NCI-H2029 (cell line): Measurements from ENCODE around the gene CACNA2D3.

Experiments
- DNase-seq: peaks from one replicate; lab custom pipeline; 2025; lab: John Stamatoyannopoulos, UW

The CACNA2D3 gene

DNA sequence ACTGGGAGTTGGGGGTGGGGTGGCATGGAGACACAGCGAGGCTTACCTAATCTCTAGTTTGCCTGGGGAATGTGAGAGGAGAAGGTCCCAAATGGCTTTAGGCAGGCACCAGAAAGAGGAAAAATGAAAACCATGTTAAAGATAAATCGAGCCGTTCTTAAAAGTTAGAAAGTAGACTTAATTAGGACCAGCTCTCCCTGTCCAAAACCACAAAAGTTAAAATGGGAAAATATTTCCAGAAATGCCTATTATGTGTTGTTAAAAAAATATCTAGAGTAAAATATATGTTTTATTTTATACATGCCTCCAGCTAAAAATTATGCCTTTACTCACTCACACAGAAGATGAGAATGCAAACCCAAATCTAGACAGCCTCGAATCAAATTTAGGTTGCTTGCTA is 755.4 kb downstream of the CACNA2D3 start:
- no peak for DNase-seq

DNA sequence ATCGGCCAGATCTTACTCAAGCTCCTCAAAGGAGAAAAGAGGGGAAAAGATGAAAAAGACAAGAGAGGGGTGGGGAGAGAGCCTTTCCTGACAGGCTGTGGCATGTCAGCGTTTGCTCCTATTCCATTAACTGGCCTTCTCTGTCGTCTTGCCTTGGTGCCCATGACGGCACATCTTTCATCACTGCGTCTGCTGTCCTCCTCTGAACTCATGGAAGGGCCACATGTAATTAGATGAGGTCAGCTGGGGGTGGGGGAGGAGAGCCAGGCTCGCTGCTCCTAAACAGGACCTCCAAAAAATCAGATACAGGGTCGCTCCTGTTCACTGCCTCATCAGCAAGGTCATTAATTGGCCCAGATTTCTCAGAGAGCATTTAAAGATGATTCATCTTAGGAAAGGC is 755.8 kb downstream of the CACNA2D3 start:
- DNase-seq = no peak

- DNase-seq = no peak
Measured at GRCh38 chr3:54882129-54882833, 759.9 kb downstream of the CACNA2D3 start.

- DNase-seq = no peak
Measured at GRCh38 chr3:54888162-54888561, 765.8 kb downstream of the CACNA2D3 start.

DNA sequence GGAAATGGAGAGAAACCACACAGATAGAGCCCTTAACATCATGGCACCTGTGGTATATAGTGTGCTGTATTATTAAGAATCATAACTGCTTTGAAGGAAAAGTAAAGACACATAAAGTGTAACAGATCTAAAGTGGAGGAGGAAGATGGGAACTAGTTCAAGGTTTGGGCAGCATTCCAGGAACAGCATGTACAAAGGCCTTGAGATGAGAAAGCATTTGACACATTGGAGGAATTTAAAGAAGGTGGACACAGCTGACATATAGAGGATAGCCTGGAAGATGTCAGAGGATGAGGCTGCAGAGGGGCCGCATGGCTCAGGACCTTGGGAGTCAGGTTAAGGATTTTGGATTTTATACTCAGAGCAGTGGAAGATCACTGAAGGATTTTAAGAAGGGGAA is 766.5 kb downstream of the CACNA2D3 start:
- DNase-seq = no peak

- no peak for DNase-seq
Measured at GRCh38 chr3:54889731-54890130, 767.4 kb downstream of the CACNA2D3 start.

- DNase-seq = peak; percentile 50
Measured at GRCh38 chr3:54891540-54891897, 769.2 kb downstream of the CACNA2D3 start.

DNA sequence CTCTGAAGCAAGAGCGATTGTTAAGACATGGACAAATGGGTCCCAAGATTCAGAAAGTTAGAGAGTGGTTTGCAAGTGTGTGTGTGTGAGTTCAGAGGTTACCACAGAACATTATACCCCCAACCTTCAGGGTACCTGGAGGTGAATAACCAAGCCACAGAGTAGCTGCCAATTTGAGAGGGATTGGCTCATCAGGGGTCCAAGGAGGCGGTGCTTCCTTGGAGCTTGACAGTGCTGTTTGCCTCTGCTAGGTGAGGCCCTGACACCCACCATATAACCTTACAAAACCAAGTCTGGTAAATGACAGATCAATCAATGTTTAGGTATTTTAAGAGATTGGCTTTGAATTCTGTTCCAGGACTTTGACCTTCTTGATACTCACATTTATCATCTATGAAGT is 769.8 kb downstream of the CACNA2D3 start:
- DNase-seq = no peak

- DNase-seq = no peak
Measured at GRCh38 chr3:54895613-54896012, 773.3 kb downstream of the CACNA2D3 start.

GRCh38 chr3:54897028-54897711 is 774.8 kb downstream of the CACNA2D3 start:
- DNase-seq = no peak

DNA sequence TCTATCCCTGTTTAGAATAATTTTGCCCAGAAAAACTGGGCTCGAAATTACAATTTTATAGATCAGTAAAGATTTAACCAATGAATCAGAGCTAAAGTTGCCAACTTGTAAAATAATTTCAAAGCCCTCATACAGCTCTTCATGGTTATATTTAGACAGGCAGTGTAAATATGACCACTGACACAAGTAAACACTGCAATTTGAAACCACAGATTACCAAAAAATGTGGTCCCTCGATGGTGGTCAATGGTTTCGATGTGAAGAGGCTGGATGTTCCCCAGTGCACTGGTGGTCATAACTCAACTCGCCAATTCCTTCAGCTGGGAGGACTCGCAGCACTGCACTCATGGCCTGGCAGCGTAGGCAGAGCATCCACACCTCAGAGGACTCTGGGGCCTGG is 776.9 kb downstream of the CACNA2D3 start:
- DNase-seq = no peak

- DNase-seq = no peak
Measured at GRCh38 chr3:54900838-54901591, 778.7 kb downstream of the CACNA2D3 start.

DNA sequence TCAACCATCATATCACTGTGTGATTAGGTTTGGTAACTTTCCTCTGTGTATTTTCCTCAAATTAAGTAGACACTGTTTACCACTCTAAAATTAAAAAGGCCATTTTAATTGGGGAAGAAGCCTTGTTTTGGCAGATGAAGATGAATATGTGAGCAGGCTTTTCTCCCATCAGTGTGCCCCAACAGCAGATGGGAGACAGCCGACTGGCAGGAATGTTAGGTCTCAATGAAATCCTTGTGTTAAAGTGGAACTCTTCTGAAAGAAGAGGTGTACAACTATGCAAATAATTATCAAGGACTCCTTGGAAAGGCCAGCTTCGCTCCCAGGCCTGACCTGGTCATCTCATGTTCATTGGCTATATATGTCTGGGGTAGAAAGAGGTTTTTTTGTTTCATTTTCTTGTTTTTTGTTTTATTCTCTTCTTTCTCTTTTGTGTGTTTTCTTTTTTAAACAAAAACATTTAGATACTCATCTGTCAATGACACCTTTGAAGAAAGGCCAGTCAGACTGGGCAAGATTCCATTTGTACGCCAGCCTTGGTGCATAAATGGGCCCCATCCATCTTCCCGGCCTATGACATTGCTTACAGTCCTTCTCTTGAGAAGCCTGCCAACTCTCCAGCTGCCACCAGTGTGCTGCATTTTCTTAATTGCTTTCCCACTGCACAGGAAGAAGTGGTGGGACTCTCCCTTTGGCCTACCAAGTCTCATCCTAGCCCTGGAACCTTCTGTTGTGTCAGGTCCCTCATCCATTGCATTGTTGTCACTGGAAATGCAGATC is 779.7 kb downstream of the CACNA2D3 start:
- DNase-seq = no peak

- DNase-seq = no peak
Measured at GRCh38 chr3:54905261-54905888, 783.0 kb downstream of the CACNA2D3 start.

DNA sequence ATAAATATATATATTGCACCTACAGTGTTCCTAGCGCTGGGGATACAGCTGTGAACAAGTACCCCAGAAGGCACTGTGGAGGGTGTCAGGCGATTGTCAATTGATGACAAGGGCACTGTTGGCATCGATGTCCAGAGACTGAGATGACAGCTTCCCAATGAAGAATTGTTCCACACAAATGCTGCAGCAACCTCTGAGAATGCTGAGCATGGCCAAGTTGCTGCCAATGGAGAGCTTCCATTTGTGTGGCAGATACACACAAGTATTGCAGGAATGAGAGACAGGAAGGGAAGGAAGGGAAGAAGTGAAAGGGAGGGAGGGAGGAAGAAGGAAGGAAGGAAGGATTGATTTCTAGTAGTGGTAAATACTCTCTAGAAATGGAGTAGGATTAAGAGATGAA is 783.6 kb downstream of the CACNA2D3 start:
- DNase-seq = no peak

DNA sequence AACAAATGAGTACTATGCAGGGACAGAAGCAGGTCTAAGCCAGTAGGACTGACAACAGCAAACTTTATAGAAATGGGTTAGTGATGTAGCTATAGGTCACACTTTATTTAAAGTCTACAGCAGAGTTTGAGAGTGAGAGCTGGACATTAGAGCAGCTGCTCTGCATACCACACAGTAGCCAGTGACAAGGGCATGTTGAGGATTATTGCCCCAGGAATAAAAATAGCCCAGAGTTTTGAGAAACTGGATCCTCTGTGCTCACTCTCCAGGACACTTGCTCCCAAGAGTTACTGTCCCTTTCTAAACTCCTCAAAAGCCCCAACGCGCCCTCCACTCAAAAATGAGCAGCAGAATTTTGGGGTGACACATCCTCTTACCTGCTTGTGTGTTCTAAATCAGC is 784.4 kb downstream of the CACNA2D3 start:
- DNase-seq = no peak

GRCh38 chr3:54909191-54909590 is 786.8 kb downstream of the CACNA2D3 start:
- no peak for DNase-seq

DNA sequence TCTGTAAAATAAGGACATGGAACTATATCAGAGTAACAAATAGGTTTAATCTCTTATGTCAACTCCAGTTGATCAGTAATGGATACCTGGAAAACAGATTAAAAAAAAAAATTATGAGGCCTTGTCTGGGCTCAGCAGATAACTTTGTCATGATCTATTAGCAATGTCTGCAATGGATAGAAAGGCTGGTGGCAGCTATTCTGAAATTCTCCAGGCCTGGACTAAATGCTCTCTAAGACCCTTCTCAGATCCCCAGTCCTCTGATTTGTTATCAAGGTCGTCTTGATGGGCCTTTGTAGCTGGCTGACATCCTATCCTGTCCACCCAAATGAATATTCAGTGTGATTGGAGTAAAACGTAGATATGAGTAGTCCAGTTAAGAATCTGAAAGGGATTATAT is 791.8 kb downstream of the CACNA2D3 start:
- DNase-seq = no peak

GRCh38 chr3:54915181-54915580 is 792.8 kb downstream of the CACNA2D3 start:
- DNase-seq = no peak

- no peak for DNase-seq
Measured at GRCh38 chr3:54915976-54916375, 793.6 kb downstream of the CACNA2D3 start.

DNA sequence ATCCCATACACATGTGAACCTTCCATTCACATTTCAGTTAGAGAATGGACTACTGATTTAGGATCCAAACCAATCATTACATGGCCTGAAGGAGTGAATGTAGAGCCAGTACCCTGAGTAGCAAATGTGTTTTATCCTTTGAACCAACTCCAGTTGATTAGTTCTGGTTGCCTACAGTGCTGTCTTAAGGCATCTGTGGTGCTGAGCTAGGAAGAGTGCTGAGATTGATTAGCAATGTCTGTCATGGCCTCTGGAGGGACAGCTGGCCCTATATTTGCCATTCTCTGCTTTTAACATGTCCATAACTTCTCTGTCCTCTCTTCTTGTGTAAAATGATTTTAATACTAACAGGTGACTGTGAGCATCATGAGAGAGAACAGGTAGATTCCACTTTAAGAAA is 794.4 kb downstream of the CACNA2D3 start:
- no peak for DNase-seq

- DNase-seq = no peak
Measured at GRCh38 chr3:54917174-54917573, 794.8 kb downstream of the CACNA2D3 start.
